GM19452 (cell line): Measurements from ENCODE around the gene IFITM1.
"Not testable (repeated sequence)": the region's sequence is repeated elsewhere in the genome, so short reads cannot be mapped to it uniquely, and the experiment has no call there.

Experiments used
- ATAC-seq: cut with Tn5 transposase; IDR thresholded peaks from one replicate; pipeline ENCODE4 v1.9.1; 2021; ENCODE audit not compliant: unreplicated experiment

The IFITM1 gene

GRCh38 chr11:340539-341512 lies 27.0 kb downstream of the IFITM1 start:
- no peak for ATAC-seq

GRCh38 chr11:342328-342727 lies 28.5 kb downstream of the IFITM1 start:
- no peak for ATAC-seq

GRCh38 chr11:344836-345578 lies 31.2 kb downstream of the IFITM1 start:
- ATAC-seq = no peak

- ATAC-seq = no peak
Measured at GRCh38 chr11:346529-346928, 32.7 kb downstream of the IFITM1 start.

- not testable (repeated sequence) for ATAC-seq
Measured at GRCh38 chr11:349270-349954, 35.6 kb downstream of the IFITM1 start.

GRCh38 chr11:350033-350722 lies 36.3 kb downstream of the IFITM1 start:
- ATAC-seq = not testable (repeated sequence)

- no peak for ATAC-seq
Measured at GRCh38 chr11:350723-351255, 36.9 kb downstream of the IFITM1 start.

- ATAC-seq = no peak
Measured at GRCh38 chr11:351411-351810, 37.6 kb downstream of the IFITM1 start.

- no peak for ATAC-seq
Measured at GRCh38 chr11:352456-353031, 38.7 kb downstream of the IFITM1 start.

GRCh38 chr11:353179-353873 lies 39.5 kb downstream of the IFITM1 start:
- no peak for ATAC-seq

GRCh38 chr11:355581-356458 lies 42.0 kb downstream of the IFITM1 start:
- no peak for ATAC-seq

GRCh38 chr11:356610-357009 lies 42.8 kb downstream of the IFITM1 start:
- ATAC-seq = no peak

GRCh38 chr11:357582-357981 lies 43.7 kb downstream of the IFITM1 start:
- ATAC-seq = no peak

GRCh38 chr11:358129-358800 lies 44.4 kb downstream of the IFITM1 start:
- no peak for ATAC-seq

- ATAC-seq = no peak
Measured at GRCh38 chr11:359181-359714, 45.4 kb downstream of the IFITM1 start.

GRCh38 chr11:360326-361280 lies 46.8 kb downstream of the IFITM1 start:
- no peak for ATAC-seq
